Umbilical cord (tissue), 2 donors: ENCODE results near the gene TFDP1. TPM values are rescaled to one million over a fixed set of nuclear protein-coding genes. Genes with fewer than 3 reads are reported as not detected.

Experiments
- DNase-seq: peaks from one replicate; pipeline ENCODE4 v3.0.0-alpha.2; 2015; ENCODE audit warnings: low spot score
- total RNA-seq: library from RNA; depleted of rRNA; stranded (reverse); fragments of >200 nt; gene quantifications from one replicate; pipeline ENCODE4 v1.2.3, GENCODE V29; 2014; ENCODE audit warnings: low replicate concordance; ENCODE audit not compliant: insufficient read depth

The TFDP1 gene
- 31.8 TPM for total RNA-seq

- peak; percentile 90 for DNase-seq
Measured at GRCh38 chr13:113584205-113584869, at the start of gene TFDP1. TFDP1 (plus strand) TSS chr13:113584753; CDS start chr13:113585838, 1,085 bp downstream.

- no peak for DNase-seq
Measured at GRCh38 chr13:113535381-113535781, 49.2 kb upstream of the TFDP1 start.

GRCh38 chr13:113536461-113537110 lies 48.0 kb upstream of the TFDP1 start:
- no peak for DNase-seq

GRCh38 chr13:113537205-113537604 lies 47.3 kb upstream of the TFDP1 start:
- DNase-seq, result no peak

GRCh38 chr13:113537909-113538688 lies 46.5 kb upstream of the TFDP1 start:
- no peak for DNase-seq

GRCh38 chr13:113538689-113539058 lies 45.9 kb upstream of the TFDP1 start:
- DNase-seq, result no peak

GRCh38 chr13:113539176-113539575 lies 45.4 kb upstream of the TFDP1 start:
- no peak for DNase-seq

GRCh38 chr13:113539822-113540221 lies 44.7 kb upstream of the TFDP1 start:
- DNase-seq, result no peak

- no peak for DNase-seq
Measured at GRCh38 chr13:113540523-113540922, 44.0 kb upstream of the TFDP1 start.

GRCh38 chr13:113542751-113543424 lies 41.7 kb upstream of the TFDP1 start:
- no peak for DNase-seq

- DNase-seq, result no peak
Measured at GRCh38 chr13:113544071-113544891, 40.3 kb upstream of the TFDP1 start.

- DNase-seq, result no peak
Measured at GRCh38 chr13:113544896-113545295, 39.7 kb upstream of the TFDP1 start.

- DNase-seq, result peak; percentile 22
Measured at GRCh38 chr13:113545455-113545930, 39.1 kb upstream of the TFDP1 start.

GRCh38 chr13:113545931-113546516 lies 38.5 kb upstream of the TFDP1 start:
- no peak for DNase-seq

- no peak for DNase-seq
Measured at GRCh38 chr13:113546571-113547237, 37.8 kb upstream of the TFDP1 start.

- DNase-seq, result no peak
Measured at GRCh38 chr13:113547238-113547971, 37.1 kb upstream of the TFDP1 start.

GRCh38 chr13:113548171-113548641 lies 36.3 kb upstream of the TFDP1 start:
- DNase-seq, result peak; percentile 19

- DNase-seq, result peak; percentile 42
Measured at GRCh38 chr13:113548778-113549621, 35.6 kb upstream of the TFDP1 start.
